Stimulated activated CD4-positive, alpha-beta T cell treated with anti-CD3 and anti-CD28 coated beads, Interleukin-1b, Interleukin-23, amount 100 ng/mL, for 48 hours (primary cell): ENCODE data around the gene COX10.
"Not testable (repeated sequence)": the region's sequence is repeated elsewhere in the genome, so short reads cannot be mapped to it uniquely, and the experiment has no call there.

Experiments used
- DNase-seq: peaks from one replicate; pipeline ENCODE4 v3.0.0-alpha.2; 2020

COX10 gene

DNA sequence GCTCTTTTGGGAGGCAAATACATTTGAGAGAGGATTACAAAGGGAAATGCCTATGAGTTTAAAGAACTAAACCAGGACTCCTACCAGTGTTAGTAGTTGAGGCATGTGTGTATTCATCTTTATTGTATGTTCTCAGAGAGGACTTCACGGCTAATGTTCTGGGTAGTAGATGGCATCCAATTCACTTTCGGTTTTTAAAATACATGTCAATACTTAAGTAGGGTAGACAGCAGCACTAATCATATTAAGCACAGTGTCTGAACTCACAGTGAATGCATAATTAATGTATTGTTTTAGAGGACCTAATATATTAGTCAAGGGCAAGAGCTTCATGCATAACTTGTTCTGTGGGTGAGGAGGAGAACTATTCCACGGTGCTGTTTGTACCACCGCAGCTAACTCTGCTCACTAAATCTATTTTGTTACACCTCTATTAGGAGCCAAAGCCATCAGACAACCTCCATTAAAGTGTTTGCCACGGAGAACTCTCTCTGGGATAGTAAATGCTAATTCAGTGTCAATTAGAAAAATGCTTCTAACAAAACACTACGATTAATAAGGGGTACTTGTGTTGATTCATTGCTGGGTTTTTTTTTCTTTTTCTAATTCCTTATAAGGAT is 56.3 kb downstream of the COX10 start:
- DNase-seq: no peak

DNA sequence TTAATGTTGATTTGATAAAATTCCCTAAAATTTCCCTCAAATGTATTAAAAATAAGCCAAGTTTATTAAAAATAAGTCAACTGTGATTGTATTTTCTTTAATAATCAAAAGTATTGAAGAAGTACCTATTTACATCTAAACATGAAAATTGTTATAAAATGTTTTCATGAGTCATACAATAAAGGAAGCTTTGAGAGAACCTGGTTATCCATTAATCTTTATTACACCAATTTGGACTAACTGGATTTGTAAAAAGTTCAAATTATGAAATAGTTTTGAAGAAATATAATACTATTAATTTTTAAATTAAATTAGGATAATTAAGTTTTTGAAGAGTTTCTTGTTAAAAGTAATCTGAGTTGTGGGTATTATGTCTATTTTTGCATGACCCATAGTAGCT is 63.8 kb downstream of the COX10 start:
- DNase-seq: no peak

GRCh38 chr17:14134456-14134855 is 65.2 kb downstream of the COX10 start:
- no peak for DNase-seq

GRCh38 chr17:14135906-14136590 is 66.7 kb downstream of the COX10 start:
- no peak for DNase-seq

DNA sequence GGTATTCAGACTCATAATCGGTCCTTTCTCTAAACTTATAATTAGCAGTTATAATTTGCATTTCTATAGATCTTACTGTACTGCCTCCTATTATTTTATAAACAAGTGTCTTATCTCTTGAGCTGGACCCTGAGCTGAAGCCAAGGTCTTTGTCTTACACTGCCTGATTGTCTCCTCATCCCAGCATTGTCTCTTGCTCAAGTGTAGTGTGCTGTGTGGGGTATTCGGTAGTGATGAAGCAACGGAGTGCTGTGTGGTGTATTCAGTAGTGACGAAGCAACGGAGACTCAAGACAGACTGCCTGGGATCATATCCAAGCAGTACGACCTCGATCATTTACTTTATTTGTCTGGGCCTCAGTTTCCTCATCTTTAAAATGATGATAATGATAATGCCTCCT is 69.3 kb downstream of the COX10 start:
- DNase-seq: no peak

DNA sequence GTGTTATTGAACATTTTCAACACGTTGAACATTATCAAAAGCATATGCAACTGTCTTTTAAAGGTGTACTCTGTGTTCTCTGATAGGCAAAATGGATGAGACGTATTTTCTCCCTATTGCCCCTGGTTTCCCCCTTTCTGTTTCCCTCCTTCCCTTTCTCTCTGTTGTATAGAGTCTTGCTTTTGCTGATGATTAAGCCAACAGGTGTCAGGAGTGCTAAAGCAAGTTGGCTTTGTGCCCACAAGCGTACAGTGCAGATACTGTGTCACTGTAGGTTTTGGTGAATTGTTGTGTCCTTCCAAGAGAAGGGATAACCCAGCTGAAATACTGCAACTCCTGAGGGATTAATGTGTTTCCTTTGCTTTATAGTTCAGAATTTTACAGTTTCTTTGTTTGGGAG is 74.4 kb downstream of the COX10 start:
- DNase-seq: no peak

DNA sequence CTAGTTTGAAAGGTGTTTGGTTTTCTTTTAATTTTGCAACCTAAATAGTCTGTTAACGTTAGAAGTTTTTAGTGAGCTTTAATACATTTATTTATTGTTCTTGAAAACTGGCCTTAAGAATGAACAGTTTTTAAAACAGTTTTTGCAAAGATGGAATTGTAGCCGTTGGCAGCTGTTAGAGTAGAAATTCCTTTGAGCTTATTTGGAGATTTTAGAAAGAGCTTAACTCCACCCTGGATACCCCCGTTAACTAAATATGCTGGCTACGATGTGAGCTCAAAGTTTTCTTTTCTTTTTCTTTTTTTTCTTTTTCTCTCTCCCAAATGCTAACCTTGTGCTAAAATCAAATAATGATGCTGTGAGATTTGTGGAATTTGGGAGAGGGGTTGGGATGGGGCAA is 75.2 kb downstream of the COX10 start:
- DNase-seq: no peak

- DNase-seq: no peak
Observed at GRCh38 chr17:14149751-14150150, 80.4 kb downstream of the COX10 start.

DNA sequence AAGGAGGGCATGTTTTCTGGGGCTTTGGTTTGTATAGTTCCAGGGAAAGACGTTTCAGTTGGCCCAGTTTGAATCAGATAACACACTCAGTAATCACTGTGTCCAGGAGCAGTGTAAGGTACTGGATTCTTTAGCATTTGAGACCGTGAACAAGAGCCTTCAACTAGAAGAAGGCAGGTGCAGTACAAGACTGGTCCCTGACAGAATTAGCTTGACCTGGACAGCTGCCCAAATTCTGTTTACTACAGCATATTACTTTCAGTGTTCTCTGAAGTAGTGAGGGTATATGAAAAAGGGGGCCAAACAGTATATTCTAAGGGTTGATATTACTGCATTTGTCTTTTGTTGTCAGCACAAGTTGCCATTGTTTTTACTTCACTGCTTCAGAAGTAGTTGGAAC is 81.3 kb downstream of the COX10 start:
- no peak for DNase-seq

DNA sequence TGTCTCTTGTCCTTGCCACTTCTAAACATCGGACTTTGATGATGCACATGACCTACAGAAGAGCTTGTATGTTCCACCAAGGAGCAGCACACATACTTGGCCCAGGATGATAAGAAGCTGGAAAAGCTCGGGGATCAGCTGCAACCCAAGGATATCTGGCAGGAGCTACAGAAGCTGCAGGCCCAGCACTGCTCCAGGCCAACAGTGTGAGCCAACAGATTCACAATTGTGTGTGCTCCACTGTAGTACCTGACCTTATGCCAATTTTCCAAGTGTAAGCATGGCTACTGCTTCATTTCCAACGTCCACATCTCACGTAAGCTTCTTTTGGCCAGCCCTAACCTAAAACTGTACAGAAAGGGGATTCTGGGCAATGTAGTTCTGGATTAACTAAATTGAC is 83.4 kb downstream of the COX10 start:
- no peak for DNase-seq

DNA sequence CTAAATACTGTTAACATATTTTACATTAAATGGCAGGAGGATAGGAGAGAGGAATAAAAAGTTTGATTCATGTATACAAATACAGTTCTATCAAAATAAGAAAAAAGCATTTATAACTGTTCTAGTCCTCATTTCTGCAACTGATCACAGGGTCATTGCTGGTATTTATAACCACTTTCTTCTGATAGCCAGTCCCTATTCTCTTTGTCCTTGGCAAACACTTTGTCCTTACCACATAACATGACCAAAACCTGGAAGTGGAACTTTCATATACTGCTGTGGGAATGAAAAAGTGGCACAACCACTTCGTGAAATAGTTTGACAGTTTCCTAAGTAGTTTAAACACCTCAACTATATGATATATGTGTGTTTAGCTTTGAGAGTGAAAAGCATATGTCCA is 84.1 kb downstream of the COX10 start:
- DNase-seq: no peak

- no peak for DNase-seq
Observed at GRCh38 chr17:14156689-14157088, 87.4 kb downstream of the COX10 start.

DNA sequence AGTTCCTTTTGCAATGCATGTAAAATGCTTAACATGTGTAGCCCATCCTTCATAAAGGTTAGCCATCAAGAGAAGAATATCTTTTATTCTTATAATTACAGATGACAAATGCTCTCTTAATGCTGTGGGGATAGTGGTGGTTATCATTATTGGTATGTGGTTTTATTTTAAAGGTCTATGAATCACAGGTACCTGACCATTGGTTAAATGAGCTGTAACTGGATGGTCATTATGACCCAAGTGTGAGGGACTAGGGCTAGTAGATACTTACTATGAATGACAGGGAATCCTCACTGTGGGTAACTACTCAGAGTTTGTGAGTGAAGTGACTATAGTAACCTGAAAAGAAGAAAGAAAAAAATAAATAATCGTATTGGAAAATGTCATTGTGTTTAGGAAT is 88.5 kb downstream of the COX10 start:
- no peak for DNase-seq

GRCh38 chr17:14158707-14159106 is 89.4 kb downstream of the COX10 start:
- no peak for DNase-seq

DNA sequence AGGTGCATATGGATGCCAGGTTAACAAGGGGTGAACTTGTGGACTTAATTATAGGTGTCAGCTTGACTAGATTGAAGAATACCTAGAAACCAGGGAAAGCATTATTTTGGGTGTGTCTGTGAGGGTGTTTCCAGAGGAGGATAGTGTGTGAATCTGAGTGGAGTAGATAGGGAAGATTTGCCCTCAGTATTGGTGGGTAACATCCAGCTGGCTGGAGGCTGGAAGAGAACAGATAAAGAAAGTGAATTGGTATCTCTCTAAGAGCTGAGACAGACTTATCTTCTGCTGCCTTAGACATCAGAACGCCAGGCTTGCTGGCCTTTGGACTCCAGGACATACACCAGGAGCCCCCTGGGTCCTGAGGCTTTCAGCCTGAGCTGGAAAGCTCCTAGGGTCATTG is 92.1 kb downstream of the COX10 start:
- DNase-seq: no peak

DNA sequence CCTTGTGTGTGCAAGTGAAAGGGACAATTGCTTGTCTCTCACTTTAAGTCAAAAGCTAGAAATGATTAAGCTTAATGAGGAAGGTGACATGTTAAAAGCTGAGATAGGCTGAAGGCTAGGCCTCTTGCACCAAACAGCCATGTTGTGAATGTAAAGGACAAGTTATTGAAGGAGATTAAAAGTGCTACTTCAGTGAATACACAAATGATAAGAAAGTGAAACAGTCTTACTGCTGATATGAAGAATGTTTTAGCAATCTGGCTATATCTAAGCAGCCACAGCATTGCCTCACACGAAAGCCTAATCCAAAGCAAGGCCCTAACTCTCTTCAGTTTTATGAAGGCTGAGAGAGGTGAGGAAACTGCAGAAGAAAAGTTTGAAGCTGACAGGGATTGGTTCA is 96.3 kb downstream of the COX10 start:
- no peak for DNase-seq

- DNase-seq: not testable (repeated sequence)
Observed at GRCh38 chr17:14167831-14168230, 98.5 kb downstream of the COX10 start.

- no peak for DNase-seq
Observed at GRCh38 chr17:14168582-14168981, 99.3 kb downstream of the COX10 start.

DNA sequence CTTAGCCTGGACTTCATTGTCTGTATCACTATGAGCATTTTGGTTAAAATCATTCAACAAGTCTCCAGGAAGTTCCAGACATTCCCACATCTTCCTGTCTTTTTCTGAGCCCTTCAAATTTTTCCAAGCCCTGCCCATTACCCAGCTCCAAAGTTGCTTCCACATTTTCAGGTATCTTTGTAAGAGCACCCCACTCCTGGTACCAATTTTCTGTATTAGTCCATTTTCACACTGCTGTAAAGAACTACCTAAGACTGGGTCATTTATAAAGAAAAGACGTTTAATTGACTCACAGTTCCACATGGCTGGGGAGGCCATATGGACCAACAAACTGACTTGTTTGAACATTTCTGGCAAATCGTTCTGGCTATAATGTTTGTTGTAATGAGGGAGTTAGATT is 100.0 kb downstream of the COX10 start:
- DNase-seq: no peak

GRCh38 chr17:14169901-14170300 is 100.6 kb downstream of the COX10 start:
- no peak for DNase-seq

DNA sequence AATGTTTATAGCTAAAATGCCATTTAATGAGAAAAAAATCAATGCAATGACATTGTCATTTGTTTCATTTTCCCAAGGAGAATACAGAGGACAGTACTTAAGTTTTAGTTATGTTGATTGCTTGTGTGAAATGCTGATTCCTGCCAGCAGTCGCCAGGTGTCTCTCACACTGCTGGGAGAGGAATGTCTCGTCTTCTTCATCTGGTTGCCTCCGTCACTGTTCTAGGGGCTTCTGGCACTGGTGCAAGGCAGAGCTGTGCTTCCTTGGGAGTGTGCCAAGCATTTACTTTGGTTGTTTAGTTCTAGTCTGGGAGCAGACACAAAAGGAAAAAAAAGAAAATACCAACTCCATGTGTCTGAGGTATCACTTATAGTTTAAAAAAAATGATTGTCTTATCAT is 107.7 kb downstream of the COX10 start:
- not testable (repeated sequence) for DNase-seq

- not testable (repeated sequence) for DNase-seq
Observed at GRCh38 chr17:14177801-14178200, 108.5 kb downstream of the COX10 start.

DNA sequence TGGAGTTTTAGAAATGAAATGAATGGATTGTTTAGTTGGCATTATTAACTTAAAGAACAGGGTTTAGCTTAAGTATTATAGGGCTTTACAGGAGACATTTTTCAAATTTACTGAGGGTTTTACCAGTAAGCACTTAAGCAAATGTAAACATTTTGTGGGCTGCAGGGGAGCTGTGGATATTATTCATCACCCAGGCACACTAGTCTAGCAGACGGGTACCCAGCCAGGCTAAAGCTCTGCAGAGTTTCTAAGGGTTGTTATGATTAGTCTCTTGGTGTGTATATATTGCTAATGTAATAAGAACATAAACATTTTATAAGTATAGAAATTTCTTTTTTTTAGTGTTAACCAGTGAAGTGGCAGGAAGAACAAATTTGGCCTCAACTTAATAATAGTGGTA is 110.6 kb downstream of the COX10 start:
- DNase-seq: not testable (repeated sequence)

DNA sequence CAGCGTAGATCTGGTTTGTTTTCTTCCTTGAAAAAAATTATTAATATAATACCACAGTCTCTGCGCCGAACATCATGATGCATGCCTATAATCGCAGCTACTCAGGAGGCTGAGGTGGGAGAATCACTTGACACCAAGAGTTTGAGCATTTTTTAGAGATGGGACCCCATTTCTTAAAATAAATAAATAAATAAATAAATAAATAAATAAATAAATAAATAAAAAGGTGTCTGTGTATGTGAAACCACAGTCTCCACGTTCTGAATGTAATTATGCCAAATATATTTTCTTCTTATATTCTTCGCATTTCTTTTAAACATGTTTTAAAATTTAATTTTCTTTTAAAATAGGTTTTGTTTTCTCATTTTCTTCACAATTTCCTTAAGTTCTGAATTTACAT is 112.8 kb downstream of the COX10 start:
- DNase-seq: not testable (repeated sequence)

DNA sequence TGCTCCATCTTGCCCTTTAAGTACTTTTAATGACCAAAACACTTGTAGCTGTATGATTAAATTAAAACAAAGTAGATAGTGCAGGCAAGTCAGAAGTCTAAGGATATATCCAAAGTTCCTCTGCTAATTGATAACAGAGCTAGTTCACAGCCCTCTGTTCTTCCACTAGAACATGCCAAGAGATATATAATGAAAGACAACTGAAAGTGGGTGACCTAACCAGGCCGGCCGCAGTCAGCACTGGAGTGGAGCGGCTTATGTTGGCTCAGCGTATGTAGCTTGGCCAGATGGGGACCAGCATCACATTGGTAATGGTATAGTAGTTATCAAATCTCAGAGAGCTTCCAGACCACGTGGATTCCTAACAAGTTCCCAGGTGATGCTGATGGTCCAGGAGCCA is 115.2 kb downstream of the COX10 start:
- DNase-seq: not testable (repeated sequence)
